ENCODE results near the gene PRR30. TPM values are rescaled to one million over a fixed set of nuclear protein-coding genes. Genes with fewer than 3 reads are reported as not detected.
A peak's percentile ranks its signal among the peaks of the same experiment; 100 is the strongest.

The PRR30 gene
- polyA plus RNA-seq, 2 of the 4 experiments (the other 2 are of a cell fraction), result not detected

DNA sequence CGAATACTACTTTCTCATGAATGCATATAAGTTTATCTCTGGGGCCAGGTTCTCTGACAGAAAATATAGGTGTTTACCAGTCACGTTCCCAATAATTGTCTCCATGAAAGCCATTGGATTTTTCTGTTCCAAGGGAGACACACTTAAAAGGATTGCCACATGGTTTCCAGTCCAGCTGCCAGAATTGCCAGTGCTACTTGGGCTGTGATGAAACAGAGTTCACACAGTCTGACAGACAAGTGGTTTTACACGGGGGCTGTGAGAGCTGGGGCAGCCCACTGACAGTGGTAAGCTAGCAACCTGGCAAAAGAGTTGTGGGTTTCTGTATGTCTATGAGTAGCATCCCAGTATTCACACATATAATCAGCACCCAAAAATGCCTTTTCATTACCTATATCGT is 44.9 kb upstream of the PRR30 start:
- DNase-seq (ENCODE audit: low read depth in 1 of 2, low spot score in 1 of 2) (no peak), FAIRE-seq (no peak), ATAC-seq (0 out of 6 replicates have a peak, but pooled peaks of 1 of the 2 experiments have one; percentile 18)
- TF ChIP-seq TFCP2L1 (CRISPR knock-in tag; IDR thresholded peaks at IDR 0.05), result no peak
- no peak for TF ChIP-seq HDAC2 (IDR thresholded peaks at IDR 0.05)
- TF ChIP-seq, protein P1, sequence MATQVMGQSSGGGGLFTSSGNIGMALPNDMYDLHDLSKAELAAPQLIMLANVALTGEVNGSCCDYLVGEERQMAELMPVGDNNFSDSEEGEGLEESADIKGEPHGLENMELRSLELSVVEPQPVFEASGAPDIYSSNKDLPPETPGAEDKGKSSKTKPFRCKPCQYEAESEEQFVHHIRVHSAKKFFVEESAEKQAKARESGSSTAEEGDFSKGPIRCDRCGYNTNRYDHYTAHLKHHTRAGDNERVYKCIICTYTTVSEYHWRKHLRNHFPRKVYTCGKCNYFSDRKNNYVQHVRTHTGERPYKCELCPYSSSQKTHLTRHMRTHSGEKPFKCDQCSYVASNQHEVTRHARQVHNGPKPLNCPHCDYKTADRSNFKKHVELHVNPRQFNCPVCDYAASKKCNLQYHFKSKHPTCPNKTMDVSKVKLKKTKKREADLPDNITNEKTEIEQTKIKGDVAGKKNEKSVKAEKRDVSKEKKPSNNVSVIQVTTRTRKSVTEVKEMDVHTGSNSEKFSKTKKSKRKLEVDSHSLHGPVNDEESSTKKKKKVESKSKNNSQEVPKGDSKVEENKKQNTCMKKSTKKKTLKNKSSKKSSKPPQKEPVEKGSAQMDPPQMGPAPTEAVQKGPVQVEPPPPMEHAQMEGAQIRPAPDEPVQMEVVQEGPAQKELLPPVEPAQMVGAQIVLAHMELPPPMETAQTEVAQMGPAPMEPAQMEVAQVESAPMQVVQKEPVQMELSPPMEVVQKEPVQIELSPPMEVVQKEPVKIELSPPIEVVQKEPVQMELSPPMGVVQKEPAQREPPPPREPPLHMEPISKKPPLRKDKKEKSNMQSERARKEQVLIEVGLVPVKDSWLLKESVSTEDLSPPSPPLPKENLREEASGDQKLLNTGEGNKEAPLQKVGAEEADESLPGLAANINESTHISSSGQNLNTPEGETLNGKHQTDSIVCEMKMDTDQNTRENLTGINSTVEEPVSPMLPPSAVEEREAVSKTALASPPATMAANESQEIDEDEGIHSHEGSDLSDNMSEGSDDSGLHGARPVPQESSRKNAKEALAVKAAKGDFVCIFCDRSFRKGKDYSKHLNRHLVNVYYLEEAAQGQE (IDR thresholded peaks at IDR 0.05), result no peak
- no peak for TF ChIP-seq POLR2A (IDR thresholded peaks at IDR 0.05; ENCODE audit: low read length)
- TF ChIP-seq FOSB (CRISPR knock-in tag; IDR thresholded peaks at IDR 0.05), result no peak
- TF ChIP-seq HOXB13 (CRISPR knock-in tag; IDR thresholded peaks at IDR 0.05; ENCODE audit: low read depth), result no peak
- no peak for TF ChIP-seq KDM1A (IDR thresholded peaks at IDR 0.05; ENCODE audit: low read depth)
- no peak for TF ChIP-seq CHD2 (IDR thresholded peaks at IDR 0.05; ENCODE audit: low read length, partially characterized antibody)
- no peak for TF ChIP-seq EHMT2 (IDR thresholded peaks at IDR 0.05; ENCODE audit: low read depth)
- TF ChIP-seq NFE2L2 (conservative IDR thresholded peaks at IDR 0.05; ENCODE audit: low read length), result no peak
- TF ChIP-seq, protein P2, sequence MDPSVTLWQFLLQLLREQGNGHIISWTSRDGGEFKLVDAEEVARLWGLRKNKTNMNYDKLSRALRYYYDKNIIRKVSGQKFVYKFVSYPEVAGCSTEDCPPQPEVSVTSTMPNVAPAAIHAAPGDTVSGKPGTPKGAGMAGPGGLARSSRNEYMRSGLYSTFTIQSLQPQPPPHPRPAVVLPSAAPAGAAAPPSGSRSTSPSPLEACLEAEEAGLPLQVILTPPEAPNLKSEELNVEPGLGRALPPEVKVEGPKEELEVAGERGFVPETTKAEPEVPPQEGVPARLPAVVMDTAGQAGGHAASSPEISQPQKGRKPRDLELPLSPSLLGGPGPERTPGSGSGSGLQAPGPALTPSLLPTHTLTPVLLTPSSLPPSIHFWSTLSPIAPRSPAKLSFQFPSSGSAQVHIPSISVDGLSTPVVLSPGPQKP (IDR thresholded peaks at IDR 0.05; ENCODE audit: low read depth, low read length), result no peak
- no peak for TF ChIP-seq POLR2AphosphoS2 (conservative IDR thresholded peaks at IDR 0.05; ENCODE audit: low read length)
- TF ChIP-seq MYC (IDR thresholded peaks at IDR 0.05; ENCODE audit: borderline replicate concordance, low read length), result no peak
- TF ChIP-seq, protein P3, sequence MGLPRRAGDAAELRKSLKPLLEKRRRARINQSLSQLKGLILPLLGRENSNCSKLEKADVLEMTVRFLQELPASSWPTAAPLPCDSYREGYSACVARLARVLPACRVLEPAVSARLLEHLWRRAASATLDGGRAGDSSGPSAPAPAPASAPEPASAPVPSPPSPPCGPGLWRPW (IDR thresholded peaks at IDR 0.05), result no peak
- no peak for TF ChIP-seq EHF (CRISPR knock-in tag; IDR thresholded peaks at IDR 0.05)
- no peak for TF ChIP-seq CBX8 (IDR thresholded peaks at IDR 0.05)
- TF ChIP-seq KDM5A (IDR thresholded peaks at IDR 0.05), result no peak
- no peak for TF ChIP-seq SREBF2 (IDR thresholded peaks at IDR 0.05)
- TF ChIP-seq, protein P4, sequence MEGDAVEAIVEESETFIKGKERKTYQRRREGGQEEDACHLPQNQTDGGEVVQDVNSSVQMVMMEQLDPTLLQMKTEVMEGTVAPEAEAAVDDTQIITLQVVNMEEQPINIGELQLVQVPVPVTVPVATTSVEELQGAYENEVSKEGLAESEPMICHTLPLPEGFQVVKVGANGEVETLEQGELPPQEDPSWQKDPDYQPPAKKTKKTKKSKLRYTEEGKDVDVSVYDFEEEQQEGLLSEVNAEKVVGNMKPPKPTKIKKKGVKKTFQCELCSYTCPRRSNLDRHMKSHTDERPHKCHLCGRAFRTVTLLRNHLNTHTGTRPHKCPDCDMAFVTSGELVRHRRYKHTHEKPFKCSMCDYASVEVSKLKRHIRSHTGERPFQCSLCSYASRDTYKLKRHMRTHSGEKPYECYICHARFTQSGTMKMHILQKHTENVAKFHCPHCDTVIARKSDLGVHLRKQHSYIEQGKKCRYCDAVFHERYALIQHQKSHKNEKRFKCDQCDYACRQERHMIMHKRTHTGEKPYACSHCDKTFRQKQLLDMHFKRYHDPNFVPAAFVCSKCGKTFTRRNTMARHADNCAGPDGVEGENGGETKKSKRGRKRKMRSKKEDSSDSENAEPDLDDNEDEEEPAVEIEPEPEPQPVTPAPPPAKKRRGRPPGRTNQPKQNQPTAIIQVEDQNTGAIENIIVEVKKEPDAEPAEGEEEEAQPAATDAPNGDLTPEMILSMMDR (IDR thresholded peaks at IDR 0.05), result no peak
- TF ChIP-seq MAZ (IDR thresholded peaks at IDR 0.05; ENCODE audit: borderline replicate concordance, low read depth, low read length), result no peak
- H3K9me3 ChIP-seq, result no peaks in the 10 kb centered on the region
- no peak overlapping the region for H3K27ac ChIP-seq
- POLR2A ChIA-PET, result no interaction called here
- H3K4me2 ChIP-seq, result no peak overlapping the region
- CTCF ChIA-PET, result interaction anchor here (0.7 to 3.6 kb wide), 7 partner anchors 8 to 391 kb away, joined by 3 to 16 read pairs (median 5); no protein-coding TSS in a partner anchor
- no peaks in the 10 kb centered on the region for H3K4me1 ChIP-seq
- 58% methylated on average over 4 of the region's 4 CpGs for WGBS (ENCODE audit: missing lambda C conversion rate)
- H3K4me3 ChIP-seq, result no peak overlapping the region

DNA sequence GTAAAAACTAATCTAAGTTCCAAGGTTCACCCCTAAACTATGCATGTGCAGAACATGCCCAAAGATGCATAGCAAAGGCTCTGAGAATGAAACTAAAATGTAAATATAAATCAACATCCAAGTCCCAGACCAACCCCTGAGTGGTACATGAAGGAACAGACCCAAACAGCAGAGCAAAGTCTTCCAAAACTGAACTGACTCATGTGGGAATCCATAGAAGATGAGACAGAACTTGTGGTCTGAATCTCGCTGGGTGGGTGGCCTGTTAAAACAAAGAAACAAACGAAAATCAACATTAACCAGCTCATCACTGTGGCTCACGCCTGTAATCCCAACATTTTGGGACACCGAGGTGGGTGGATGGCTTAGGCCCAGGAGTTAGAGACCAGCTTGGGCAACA is 43.1 kb upstream of the PRR30 start:
- Histone ChIP-seq H3K4me2 (no peak overlapping the region), H3K9me3 (no peaks in the 10 kb centered on the region), H3K27ac (no peak overlapping the region), H3K4me1 (no peaks in the 10 kb centered on the region), H3K4me3 (no peak overlapping the region)
- ChIA-PET POLR2A (no interaction called here), CTCF (interaction anchor here (0.5 to 3.4 kb wide), 5 partner anchors 9 to 83 kb away, joined by 3 to 16 read pairs (median 3); no protein-coding TSS in a partner anchor)
- DNase-seq (ENCODE audit: low read depth in 1 of 2, low spot score in 1 of 2), result no peak
- 44% methylated on average over 4 of the region's 4 CpGs for whole genome bisulfite sequencing (ENCODE audit: missing lambda C conversion rate)
- ATAC-seq, result no peak
- no peak for FAIRE-seq
- TF ChIP-seq MAFK (IDR thresholded peaks at IDR 0.05; ENCODE audit: partially characterized antibody) (no peak), ZFP36 (IDR thresholded peaks at IDR 0.05; ENCODE audit: borderline replicate concordance, partially characterized antibody) (no peak), NPAS2 (CRISPR knock-in tag; IDR thresholded peaks at IDR 0.05; ENCODE audit: borderline replicate concordance) (no peak), HOXB5 (CRISPR knock-in tag; IDR thresholded peaks at IDR 0.05) (no peak), RFX5 (IDR thresholded peaks at IDR 0.05) (no peak), NFE2L2 (conservative IDR thresholded peaks at IDR 0.05; ENCODE audit: low read length) (no peak), RARB (CRISPR knock-in tag; IDR thresholded peaks at IDR 0.05) (no peak), BHLHE40 (IDR thresholded peaks at IDR 0.05; ENCODE audit: low read depth, low read length) (no peak), ZC3H11A (IDR thresholded peaks at IDR 0.05) (no peak), GATA3 (IDR thresholded peaks at IDR 0.05; ENCODE audit: borderline replicate concordance) (no peak), CBX2 (IDR thresholded peaks at IDR 0.05; ENCODE audit: borderline replicate concordance, low read depth) (no peak)
- TF ChIP-seq, protein P1 (IDR thresholded peaks at IDR 0.05), result no peak
